ENCODE data around the gene ITGA6.
"Not testable (repeated sequence)": the region's sequence is repeated elsewhere in the genome, so short reads cannot be mapped to it uniquely, and the experiment has no call there.

The ITGA6 gene

GRCh38 chr2:172516299-172516698 lies 88.9 kb downstream of the ITGA6 start:
- no peak for DNase-seq (ENCODE audit: low spot score)

GRCh38 chr2:172518995-172519394 lies 91.6 kb downstream of the ITGA6 start:
- DNase-seq (ENCODE audit: low spot score), result no peak

- DNase-seq (ENCODE audit: low spot score), result no peak
Observed at GRCh38 chr2:172525601-172526000, 98.2 kb downstream of the ITGA6 start.

GRCh38 chr2:172531309-172531708 lies 103.9 kb downstream of the ITGA6 start:
- DNase-seq (ENCODE audit: low spot score), result no peak

- not testable (repeated sequence) for DNase-seq (ENCODE audit: low spot score)
Observed at GRCh38 chr2:172532461-172532860, 105.1 kb downstream of the ITGA6 start.

DNA sequence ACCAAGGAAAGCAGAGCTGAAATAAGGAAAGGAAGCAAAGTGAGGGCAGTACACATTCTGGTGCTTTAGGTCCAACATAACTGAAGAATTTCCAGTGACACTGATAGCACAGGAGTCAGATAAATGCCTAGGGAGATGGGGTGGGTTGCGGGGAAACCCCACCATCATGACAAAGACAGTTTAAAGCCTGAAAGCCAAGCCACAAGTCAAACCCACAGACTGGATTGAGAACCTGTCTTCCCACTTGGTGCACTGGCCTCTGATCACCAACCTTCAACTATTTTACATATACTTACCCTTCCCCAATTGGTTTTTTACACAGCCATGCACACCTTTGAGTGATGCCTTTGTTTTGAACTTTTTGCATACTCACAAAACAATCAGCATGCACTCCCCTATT lies 106.3 kb downstream of the ITGA6 start:
- DNase-seq (ENCODE audit: low spot score), result no peak

- DNase-seq (ENCODE audit: low spot score), result no peak
Observed at GRCh38 chr2:172535119-172535518, 107.7 kb downstream of the ITGA6 start.

DNA sequence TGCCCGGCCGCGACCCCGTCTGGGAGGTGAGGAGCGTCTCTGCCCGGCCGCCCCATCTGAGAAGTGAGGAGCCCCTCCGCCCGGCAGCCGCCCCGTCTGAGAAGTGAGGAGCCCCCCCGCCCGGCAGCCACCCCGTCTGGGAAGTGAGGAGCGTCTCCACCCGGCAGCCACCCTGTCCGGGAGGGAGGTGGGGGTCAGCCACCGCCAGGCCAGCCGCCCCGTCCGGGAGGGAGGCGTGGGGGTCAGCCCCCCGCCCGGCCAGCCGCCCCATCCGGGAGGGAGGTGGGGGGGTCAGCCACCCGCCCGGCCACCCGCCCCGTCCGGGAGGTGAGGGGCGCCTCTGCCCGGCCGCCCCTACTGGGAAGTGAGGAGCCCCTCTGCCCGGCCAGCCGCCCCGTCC lies 110.5 kb downstream of the ITGA6 start:
- DNase-seq (ENCODE audit: low spot score), result not testable (repeated sequence)

- DNase-seq (ENCODE audit: low spot score), result no peak
Observed at GRCh38 chr2:172539767-172540166, 112.4 kb downstream of the ITGA6 start.

- no peak for DNase-seq (ENCODE audit: low spot score)
Observed at GRCh38 chr2:172540421-172540820, 113.0 kb downstream of the ITGA6 start.

DNA sequence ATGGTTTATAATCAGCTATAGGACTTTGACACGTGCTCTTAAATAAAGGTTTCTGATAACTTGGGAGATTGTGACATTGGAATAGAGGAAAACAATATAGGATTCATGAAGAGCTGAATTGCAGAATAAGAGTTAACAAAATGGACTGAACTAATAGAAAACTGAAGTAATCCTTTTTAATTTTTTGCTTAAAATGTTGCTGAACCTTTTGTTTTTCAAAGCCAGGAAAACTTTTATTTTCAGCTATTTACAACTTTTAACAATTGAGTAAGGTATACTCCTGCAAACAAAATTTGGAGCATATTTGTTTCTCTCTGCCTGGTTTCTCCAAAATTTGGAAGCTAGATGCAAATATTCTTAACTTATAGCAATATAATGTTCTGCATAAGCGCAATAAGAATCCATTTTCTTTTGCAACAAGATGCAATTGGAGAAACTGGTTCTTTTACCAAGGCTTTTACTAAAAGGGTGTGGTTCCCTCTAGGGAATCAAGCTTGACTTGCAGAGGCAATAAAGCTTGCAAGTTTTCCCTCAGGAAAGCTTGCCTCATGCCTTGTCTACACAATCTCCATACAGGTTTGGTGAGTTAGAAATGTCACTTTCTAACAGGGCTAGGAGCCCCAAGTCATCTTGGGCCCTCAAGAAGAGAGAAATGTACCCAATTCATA lies 118.2 kb downstream of the ITGA6 start:
- no peak for DNase-seq (ENCODE audit: low spot score)

GRCh38 chr2:172549131-172549530 lies 121.7 kb downstream of the ITGA6 start:
- no peak for DNase-seq (ENCODE audit: low spot score)

GRCh38 chr2:172549802-172550201 lies 122.4 kb downstream of the ITGA6 start:
- DNase-seq (ENCODE audit: low spot score), result not testable (repeated sequence)

DNA sequence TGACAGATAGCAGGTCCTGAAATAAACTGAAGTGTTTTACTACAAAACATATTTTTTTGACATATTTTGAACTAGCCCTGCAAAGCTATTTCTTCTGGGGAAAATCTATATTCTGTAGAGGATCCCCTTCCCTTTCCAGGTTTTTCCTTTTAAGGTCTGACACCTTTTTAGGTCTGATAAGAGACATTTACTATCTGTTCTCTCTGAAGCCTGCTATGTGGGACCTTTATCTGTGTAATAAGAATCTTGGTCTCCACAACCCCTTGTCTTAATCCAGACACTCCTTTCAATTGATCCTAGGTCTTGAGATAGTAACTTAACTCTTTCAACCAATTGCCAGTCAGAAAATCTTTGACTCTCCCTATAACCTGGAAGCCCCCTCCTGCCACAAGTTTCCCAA lies 123.0 kb downstream of the ITGA6 start:
- no peak for DNase-seq (ENCODE audit: low spot score)

- no peak for DNase-seq (ENCODE audit: low spot score)
Observed at GRCh38 chr2:172551271-172551670, 123.9 kb downstream of the ITGA6 start.

DNA sequence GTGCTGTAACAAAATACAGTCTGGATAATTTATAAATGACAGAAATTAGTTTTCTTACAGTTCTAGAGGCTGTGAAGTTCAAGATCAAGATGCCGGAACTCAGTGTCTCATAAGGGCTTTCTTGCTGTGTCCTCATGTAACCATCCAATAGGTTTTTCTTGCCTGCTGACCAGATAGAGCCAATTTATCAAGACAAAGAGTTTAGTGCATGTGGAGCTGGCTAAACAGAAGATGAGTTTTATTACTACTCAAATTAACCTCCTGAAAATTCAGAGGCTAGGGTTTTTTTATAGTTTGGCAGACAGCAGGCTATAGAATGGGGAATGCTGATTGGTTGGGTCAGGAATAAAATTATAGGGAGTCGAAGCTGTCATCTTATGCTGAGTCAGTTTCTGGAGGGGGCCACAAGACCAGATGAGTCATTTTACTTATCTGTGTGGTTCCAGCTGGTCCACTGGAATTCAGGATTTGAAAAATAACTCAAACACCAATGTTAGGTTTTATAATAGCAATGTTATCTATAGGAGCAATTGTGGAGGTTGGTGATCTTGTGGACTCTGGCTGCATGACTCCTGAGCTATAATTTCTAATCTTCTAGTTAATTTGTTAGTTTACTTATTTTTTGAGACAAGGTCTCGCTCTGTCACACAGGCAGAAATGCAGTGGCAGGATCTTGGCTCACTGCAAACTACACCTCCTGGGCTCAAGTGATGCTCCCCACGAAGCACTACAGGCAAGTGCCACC lies 125.3 kb downstream of the ITGA6 start:
- DNase-seq (ENCODE audit: low spot score), result no peak

GRCh38 chr2:172554352-172555271 lies 127.2 kb downstream of the ITGA6 start:
- no peak for DNase-seq (ENCODE audit: low spot score)

DNA sequence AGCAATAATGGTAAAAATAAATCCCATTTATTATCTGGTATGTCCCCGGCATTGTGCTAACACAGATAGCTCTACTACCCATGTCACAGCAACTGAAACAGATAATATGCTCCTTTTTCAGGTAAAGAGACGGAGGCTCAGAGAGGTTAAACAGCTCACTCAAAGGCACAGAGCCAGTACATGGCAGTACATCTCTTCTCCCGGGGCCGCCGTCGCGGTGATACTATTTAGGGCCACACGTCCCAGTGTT lies 127.8 kb downstream of the ITGA6 start:
- DNase-seq (ENCODE audit: low spot score), result no peak

Data from left forelimb (tissue), 1 donor.